Smooth muscle cell (in vitro differentiated cells): ENCODE results near the gene LNPEP. TPM values are rescaled to one million over a fixed set of nuclear protein-coding genes. Genes with fewer than 3 reads are reported as not detected.

Experiments used
- DNase-seq: peaks from one replicate; lab custom pipeline; 2025; ENCODE audit not compliant: unreplicated experiment; lab: John Stamatoyannopoulos, UW
- H2AFZ ChIP-seq: fragments of 200-600 bp; sonication (generic); 2 replicates; pipeline ENCODE4 v1.6.0; 2016; ENCODE audit warnings: antibody characterized with exemption, low read depth, mild to moderate bottlenecking
- H3F3A ChIP-seq: fragments of 200-600 bp; sonication (generic); 2 replicates; pipeline ENCODE4 v1.6.0; 2017; ENCODE audit warnings: antibody characterized with exemption, low read depth
- H3K27ac ChIP-seq: fragments of 200-600 bp; sonication (generic); 2 replicates; pipeline ENCODE4 v1.5.1; 2016; ENCODE audit warnings: low read depth, mild to moderate bottlenecking
- H3K27me3 ChIP-seq: fragments of 200-600 bp; sonication (generic); 2 replicates; pipeline ENCODE4 v1.6.1; 2016; ENCODE audit warnings: low read depth, mild to moderate bottlenecking
- H3K36me3 ChIP-seq: fragments of 200-600 bp; sonication (generic); 2 replicates; pipeline ENCODE4 v1.5.1; 2016; ENCODE audit warnings: low read depth
- H3K4me1 ChIP-seq: fragments of 200-600 bp; sonication (generic); 2 replicates; pipeline ENCODE4 v1.5.1; 2016; ENCODE audit warnings: low read depth
- H3K4me2 ChIP-seq: fragments of 200-600 bp; sonication (generic); 2 replicates; pipeline ENCODE4 v1.6.0; 2016; ENCODE audit warnings: mild to moderate bottlenecking
- H3K4me3 ChIP-seq: fragments of 200-600 bp; sonication (generic); 2 replicates; pipeline ENCODE4 v1.5.1; 2016; ENCODE audit warnings: mild to moderate bottlenecking
- H3K79me2 ChIP-seq: fragments of 200-600 bp; sonication (generic); 2 replicates; pipeline ENCODE4 v1.6.0; 2016; ENCODE audit warnings: low read depth, mild to moderate bottlenecking
- H3K9ac ChIP-seq: fragments of 200-600 bp; sonication (generic); 2 replicates; pipeline ENCODE4 v1.6.0; 2016; ENCODE audit warnings: low read depth
- H3K9me3 ChIP-seq: fragments of 200-600 bp; sonication (generic); replicated peaks from 2 replicates; pipeline ENCODE4 v1.5.1; 2016; ENCODE audit warnings: low read depth
- H4K20me1 ChIP-seq: fragments of 200-600 bp; sonication (generic); 2 replicates; pipeline ENCODE4 v1.6.0; 2016; ENCODE audit warnings: low read depth
- WGBS: methylation state at CpG from one replicate; pipeline ENCODE4 v1.1.7; 2016; ENCODE audit warnings: low lambda C conversion rate; 5-methylcytosine and 5-hydroxymethylcytosine counted together
- polyA plus RNA-seq: library from polyadenylated mRNA; unstranded; fragments of >200 nt; fragmentation: Nextera tagmentation; extraction: Ambion mirVana; gene quantifications from 2 replicates; pipeline ENCODE4 v1.2.1, GENCODE V29; 2016
- total RNA-seq: library from RNA; depleted of rRNA; stranded (reverse); fragments of >200 nt; gene quantifications from 2 replicates; pipeline ENCODE4 v1.2.3, GENCODE V29; 2014
- TF ChIP-seq, protein P1 (sequence below): fragments of 200-600 bp; sonication (generic); IDR thresholded peaks from 2 replicates; pipeline ENCODE4 v1.5.1; 2017; ENCODE audit warnings: borderline replicate concordance, mild to moderate bottlenecking, antibody characterized with exemption; ENCODE audit not compliant: insufficient read depth, poor library complexity, severe bottlenecking

Gene LNPEP
- total and polyA plus RNA-seq, 2 experiments from 2014 or later = 2.3 to 24.3 TPM

DNA sequence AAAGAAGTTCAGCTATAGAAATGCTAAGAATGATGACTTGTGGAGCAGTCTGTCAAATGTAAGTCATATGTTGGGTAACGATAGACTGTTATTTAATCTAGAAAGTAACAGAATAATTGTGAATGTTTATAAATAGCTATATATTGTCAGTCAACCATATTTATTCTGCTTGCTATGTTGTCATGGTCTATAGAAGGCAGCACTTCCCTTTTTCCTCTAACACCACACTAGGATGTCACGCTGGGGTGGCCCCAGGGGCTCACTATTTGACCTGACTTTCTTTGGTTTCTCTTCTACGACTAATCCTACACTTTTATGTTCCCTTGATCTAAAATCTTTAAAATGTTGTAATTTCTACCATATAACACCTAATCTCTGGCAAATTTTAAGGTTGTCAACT lies 39.1 kb upstream of the LNPEP start:
- Histone ChIP-seq H3K27ac (no peak overlapping the region), H3K36me3 (no peaks in the 10 kb centered on the region), H4K20me1 (no peaks in the 10 kb centered on the region), H3K4me1 (peaks cover 4% of the 10 kb centered on the region), H3K79me2 (no peaks in the 10 kb centered on the region), H2AFZ (no peak overlapping the region), H3K9me3 (no peaks in the 10 kb centered on the region), H3K9ac (no peak overlapping the region), H3K4me3 (no peak overlapping the region), H3K4me2 (no peak overlapping the region), H3F3A (no peaks in the 10 kb centered on the region), H3K27me3 (no peaks in the 10 kb centered on the region)
- no peak for DNase-seq
- WGBS = 61% methylated on average over 3 of the region's 3 CpGs
- TF ChIP-seq, protein P1, sequence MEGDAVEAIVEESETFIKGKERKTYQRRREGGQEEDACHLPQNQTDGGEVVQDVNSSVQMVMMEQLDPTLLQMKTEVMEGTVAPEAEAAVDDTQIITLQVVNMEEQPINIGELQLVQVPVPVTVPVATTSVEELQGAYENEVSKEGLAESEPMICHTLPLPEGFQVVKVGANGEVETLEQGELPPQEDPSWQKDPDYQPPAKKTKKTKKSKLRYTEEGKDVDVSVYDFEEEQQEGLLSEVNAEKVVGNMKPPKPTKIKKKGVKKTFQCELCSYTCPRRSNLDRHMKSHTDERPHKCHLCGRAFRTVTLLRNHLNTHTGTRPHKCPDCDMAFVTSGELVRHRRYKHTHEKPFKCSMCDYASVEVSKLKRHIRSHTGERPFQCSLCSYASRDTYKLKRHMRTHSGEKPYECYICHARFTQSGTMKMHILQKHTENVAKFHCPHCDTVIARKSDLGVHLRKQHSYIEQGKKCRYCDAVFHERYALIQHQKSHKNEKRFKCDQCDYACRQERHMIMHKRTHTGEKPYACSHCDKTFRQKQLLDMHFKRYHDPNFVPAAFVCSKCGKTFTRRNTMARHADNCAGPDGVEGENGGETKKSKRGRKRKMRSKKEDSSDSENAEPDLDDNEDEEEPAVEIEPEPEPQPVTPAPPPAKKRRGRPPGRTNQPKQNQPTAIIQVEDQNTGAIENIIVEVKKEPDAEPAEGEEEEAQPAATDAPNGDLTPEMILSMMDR = no peak

DNA sequence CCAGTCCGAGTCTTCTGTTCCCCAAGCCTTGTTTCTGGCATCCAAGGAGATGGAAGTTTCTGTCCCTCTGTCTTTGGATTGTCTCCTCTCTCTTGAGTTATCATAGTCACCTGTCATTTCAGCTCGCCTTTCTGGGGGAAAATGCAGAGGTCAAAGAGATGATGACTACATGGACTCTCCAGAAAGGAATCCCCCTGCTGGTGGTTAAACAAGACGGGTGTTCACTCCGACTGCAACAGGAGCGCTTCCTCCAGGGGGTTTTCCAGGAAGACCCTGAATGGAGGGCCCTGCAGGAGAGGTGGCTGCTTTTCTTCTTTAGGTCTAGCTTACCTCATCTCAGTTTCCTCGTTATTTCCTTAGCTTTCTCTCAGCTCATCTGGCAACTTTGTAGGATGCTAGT lies 34.5 kb upstream of the LNPEP start:
- Histone ChIP-seq H3K4me3 (no peak overlapping the region), H3K4me1 (no peaks in the 10 kb centered on the region), H3K79me2 (no peaks in the 10 kb centered on the region), H3K9me3 (no peaks in the 10 kb centered on the region), H3K27me3 (no peaks in the 10 kb centered on the region), H3K27ac (no peak overlapping the region), H3F3A (no peaks in the 10 kb centered on the region), H2AFZ (no peak overlapping the region), H3K9ac (no peak overlapping the region), H4K20me1 (no peaks in the 10 kb centered on the region), H3K36me3 (no peaks in the 10 kb centered on the region), H3K4me2 (no peak overlapping the region)
- no peak for DNase-seq
- TF ChIP-seq, protein P1 = peak; percentile 6
- 79% methylated on average over 6 of the region's 6 CpGs for WGBS

DNA sequence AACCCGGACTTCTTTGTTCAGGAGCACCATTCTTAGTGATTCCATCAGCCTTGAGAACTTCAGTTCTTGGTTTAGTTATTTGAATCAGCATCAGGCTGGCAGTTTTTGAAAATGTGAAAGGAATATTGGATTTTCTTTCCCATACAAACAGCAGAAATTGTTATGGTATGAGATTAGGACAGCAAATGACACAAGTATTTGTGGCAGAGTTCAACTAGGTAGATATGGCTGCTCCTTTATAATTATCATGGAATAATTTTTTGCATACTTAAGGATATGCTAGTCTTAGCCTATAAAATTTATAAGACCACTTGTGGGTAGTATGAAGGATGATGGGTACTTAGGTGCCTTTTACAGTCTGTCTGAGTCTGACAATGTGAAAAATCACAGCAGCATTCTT lies 34.0 kb upstream of the LNPEP start:
- no peaks in the 10 kb centered on the region for H3K27me3 ChIP-seq
- TF ChIP-seq, protein P1 = no peak
- H2AFZ ChIP-seq = no peak overlapping the region
- no peaks in the 10 kb centered on the region for H3K79me2 ChIP-seq
- H3K4me1 ChIP-seq = no peaks in the 10 kb centered on the region
- H3K36me3 ChIP-seq = no peaks in the 10 kb centered on the region
- H3F3A ChIP-seq = no peaks in the 10 kb centered on the region
- 88% methylated on average over 1 of the region's 1 CpG for WGBS
- no peak for DNase-seq
- H3K9ac ChIP-seq = no peak overlapping the region
- H3K27ac ChIP-seq = no peak overlapping the region
- no peak overlapping the region for H3K4me3 ChIP-seq
- H3K9me3 ChIP-seq = no peaks in the 10 kb centered on the region
- H4K20me1 ChIP-seq = no peaks in the 10 kb centered on the region
- no peak overlapping the region for H3K4me2 ChIP-seq

DNA sequence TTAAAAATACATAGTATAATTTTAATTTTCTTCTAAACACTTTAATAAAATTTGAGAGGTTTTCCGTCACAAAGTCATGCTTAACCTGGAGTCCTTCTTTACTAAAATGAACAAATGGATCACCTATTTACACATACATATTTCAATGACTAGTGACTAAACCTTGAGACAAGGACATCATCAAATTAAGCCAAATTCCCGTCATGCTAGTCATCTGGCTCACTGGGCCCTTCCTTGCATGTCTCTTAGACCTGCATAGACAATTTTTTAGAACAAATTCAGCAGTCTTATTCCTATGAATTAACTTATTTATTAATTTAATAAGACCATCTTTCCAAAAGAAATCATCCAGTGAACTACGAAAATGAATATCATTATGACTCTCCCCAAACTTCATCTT lies 33.0 kb upstream of the LNPEP start:
- TF ChIP-seq, protein P1 = no peak
- no peaks in the 10 kb centered on the region for H3K36me3 ChIP-seq
- H3K4me1 ChIP-seq = no peaks in the 10 kb centered on the region
- 94% methylated on average over 3 of the region's 3 CpGs for WGBS
- H3K4me2 ChIP-seq = no peak overlapping the region
- H3K4me3 ChIP-seq = no peak overlapping the region
- H3K9me3 ChIP-seq = no peaks in the 10 kb centered on the region
- H3K79me2 ChIP-seq = no peaks in the 10 kb centered on the region
- no peak overlapping the region for H2AFZ ChIP-seq
- no peaks in the 10 kb centered on the region for H3K27me3 ChIP-seq
- no peak for DNase-seq
- H4K20me1 ChIP-seq = no peaks in the 10 kb centered on the region
- no peaks in the 10 kb centered on the region for H3F3A ChIP-seq
- H3K27ac ChIP-seq = no peak overlapping the region
- H3K9ac ChIP-seq = no peak overlapping the region
